ENCODE measurements around the gene RHOB.

GRCh38 chr2:20428717-20429490 lies 18.0 kb upstream of the RHOB start:
- TF ChIP-seq CTCF (IDR thresholded peaks at IDR 0.05) = no peak
- no peak for TF ChIP-seq POLR2A (IDR thresholded peaks at IDR 0.05)

All from body of pancreas (tissue), 4 donors.